Skeletal muscle tissue (tissue), 4 donors: ENCODE measurements around the gene SERPINA7. TPM values are rescaled to one million over a fixed set of nuclear protein-coding genes. Genes with fewer than 3 reads are reported as not detected.
"Not testable (repeated sequence)": the region's sequence is repeated elsewhere in the genome, so short reads cannot be mapped to it uniquely, and the experiment has no call there.

Experiments used
- H3K27ac ChIP-seq: one replicate; pipeline ENCODE4 v1.7.0; 2013; ENCODE audit warnings: mild to moderate bottlenecking, low read depth, low read length, inconsistent platforms
- H3K27me3 ChIP-seq, 3 donors: one replicate each; pipeline ENCODE4 v1.7.0; 2013; ENCODE audit warnings: low read length in 3 of 3; ENCODE audit not compliant: control insufficient read depth in 3 of 3, insufficient read depth in 3 of 3
- H3K36me3 ChIP-seq, 3 donors: one replicate each; pipeline ENCODE4 v1.7.0; 2013; ENCODE audit warnings: low read length in 3 of 3; ENCODE audit not compliant: control insufficient read depth in 3 of 3, insufficient read depth in 3 of 3
- H3K4me1 ChIP-seq, 3 donors: one replicate each; pipeline ENCODE4 v1.7.0; 2013; ENCODE audit warnings: low read length in 3 of 3, mild to moderate bottlenecking in 3 of 3; ENCODE audit not compliant: control insufficient read depth in 3 of 3, insufficient read depth in 3 of 3
- H3K4me3 ChIP-seq, 3 donors: one replicate each; pipeline ENCODE4 v1.7.0; 2013; ENCODE audit warnings: low read length in 3 of 3
- H3K9ac ChIP-seq, 3 donors: one replicate each; pipeline ENCODE4 v1.7.0; 2013; ENCODE audit warnings: low read length in 3 of 3, mild to moderate bottlenecking in 3 of 3, moderate library complexity in 2 of 3, low read depth in 1 of 3
- H3K9me3 ChIP-seq, 3 donors: one replicate each; pipeline ENCODE4 v1.7.0; 2013; ENCODE audit warnings: low read length in 3 of 3; ENCODE audit not compliant: control insufficient read depth in 3 of 3
- total RNA-seq: library from RNA; depleted of rRNA; stranded (reverse); fragments of >200 nt; gene quantifications from one replicate; pipeline ENCODE4 v1.2.3, GENCODE V29; 2014
- donor health status: Osteomylitis.

The SERPINA7 gene
- total RNA-seq, 1 donor from 2014 or later, result not detected

DNA sequence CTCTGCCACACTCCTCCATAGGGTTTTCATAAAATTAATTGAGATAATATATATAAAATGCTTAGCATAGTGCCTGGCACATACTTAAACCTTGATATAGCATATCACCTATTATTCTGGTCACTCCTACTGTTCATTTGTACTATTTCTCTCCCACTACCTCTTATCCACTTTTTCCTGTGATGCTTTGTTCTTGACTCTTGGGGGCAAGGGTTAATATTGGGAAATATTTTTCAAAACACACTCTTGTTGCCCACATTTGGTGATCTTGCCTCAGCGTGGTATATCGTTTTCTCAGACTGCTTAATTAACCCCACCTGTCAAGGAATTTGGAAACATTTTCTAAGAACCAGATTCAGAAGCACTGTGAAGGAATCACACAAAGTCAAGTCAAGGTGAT, 16.3 kb downstream of the SERPINA7 start:
- no peaks in the 10 kb centered on the region for H3K4me1 ChIP-seq
- no peak overlapping the region for H3K4me3 ChIP-seq
- H3K36me3 ChIP-seq, result no peaks in the 10 kb centered on the region
- no peak overlapping the region for H3K27ac ChIP-seq
- H3K9ac ChIP-seq, result no peak overlapping the region
- H3K27me3 ChIP-seq, result peaks cover 0 to 5% (median 0%) of the 10 kb centered on the region in 3 donors
- H3K9me3 ChIP-seq, result no peaks in the 10 kb centered on the region

DNA sequence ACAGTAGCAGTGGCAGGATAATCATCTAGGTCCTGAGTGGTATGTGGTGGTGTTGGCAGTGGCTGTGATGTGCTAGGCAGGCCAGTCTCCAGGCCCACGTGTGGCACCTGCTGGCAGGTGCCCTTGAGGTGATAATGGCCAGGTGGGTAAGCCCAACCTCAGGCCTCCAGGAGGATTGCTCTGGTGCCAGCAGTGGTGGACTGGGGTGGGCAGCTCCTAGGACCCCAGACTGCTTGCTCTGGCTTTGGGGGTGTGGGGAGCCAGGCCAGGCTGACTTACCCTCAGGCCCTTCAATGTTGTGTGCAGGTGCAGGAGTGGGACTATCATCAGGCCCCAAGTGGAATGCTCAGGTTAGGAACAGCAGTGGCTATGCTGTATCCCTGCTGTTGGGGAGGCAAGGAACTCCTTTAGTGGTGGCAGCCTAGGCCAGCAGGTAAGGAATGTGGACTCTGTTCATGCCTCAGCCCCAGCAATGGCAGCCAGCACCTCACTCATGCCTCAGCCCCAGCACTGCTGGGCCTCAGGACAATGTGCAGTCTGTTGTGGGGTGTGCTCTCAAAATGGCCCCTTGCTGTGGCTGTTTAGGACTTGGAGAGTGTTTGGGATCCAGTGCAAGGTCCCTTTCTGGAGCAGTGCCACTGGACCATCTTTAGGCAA, 24.3 kb downstream of the SERPINA7 start:
- Histone ChIP-seq H3K4me1 (no peaks in the 10 kb centered on the region), H3K9ac (no peak overlapping the region), H3K27ac (no peak overlapping the region), H3K27me3 (peaks cover 0 to 3% (median 0%) of the 10 kb centered on the region in 3 donors), H3K4me3 (no peak overlapping the region), H3K9me3 (no peaks in the 10 kb centered on the region), H3K36me3 (no peaks in the 10 kb centered on the region)

- Histone ChIP-seq H3K27ac (no peak overlapping the region), H3K9me3 (no peaks in the 10 kb centered on the region), H3K27me3 (no peaks in the 10 kb centered on the region), H3K36me3 (no peaks in the 10 kb centered on the region), H3K4me1 (no peaks in the 10 kb centered on the region), H3K9ac (no peak overlapping the region), H3K4me3 (no peak overlapping the region)
Measured at GRCh38 chrX:106009145-106009544, 29.4 kb downstream of the SERPINA7 start.

DNA sequence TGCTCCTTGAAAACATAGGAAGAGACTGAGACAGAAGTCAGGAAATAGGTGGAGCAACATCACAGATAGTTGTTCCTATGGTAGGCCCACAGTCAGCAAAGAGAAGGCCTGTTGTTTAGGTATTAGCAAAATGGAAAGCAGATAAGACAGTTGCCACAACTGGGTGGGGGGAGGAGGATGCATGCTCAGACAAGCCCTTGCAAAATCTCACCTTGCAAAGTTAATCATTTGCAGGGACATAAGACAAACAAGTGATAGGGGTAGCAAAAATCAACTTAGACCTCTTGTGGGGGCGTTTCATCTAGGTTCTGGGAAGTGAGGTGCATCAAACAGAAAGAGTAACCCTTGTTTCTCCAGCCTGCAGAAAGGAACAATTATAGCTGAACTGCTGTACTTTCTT, 30.7 kb downstream of the SERPINA7 start:
- Histone ChIP-seq H3K4me3 (no peak overlapping the region), H3K4me1 (no peaks in the 10 kb centered on the region), H3K27ac (no peak overlapping the region), H3K27me3 (no peaks in the 10 kb centered on the region), H3K9ac (no peak overlapping the region), H3K9me3 (no peaks in the 10 kb centered on the region), H3K36me3 (no peaks in the 10 kb centered on the region)

GRCh38 chrX:106005684-106006083, 32.8 kb downstream of the SERPINA7 start:
- Histone ChIP-seq H3K27ac (no peak overlapping the region), H3K27me3 (no peaks in the 10 kb centered on the region), H3K4me3 (no peak overlapping the region), H3K9ac (no peak overlapping the region), H3K4me1 (no peaks in the 10 kb centered on the region), H3K9me3 (no peaks in the 10 kb centered on the region), H3K36me3 (no peaks in the 10 kb centered on the region)

DNA sequence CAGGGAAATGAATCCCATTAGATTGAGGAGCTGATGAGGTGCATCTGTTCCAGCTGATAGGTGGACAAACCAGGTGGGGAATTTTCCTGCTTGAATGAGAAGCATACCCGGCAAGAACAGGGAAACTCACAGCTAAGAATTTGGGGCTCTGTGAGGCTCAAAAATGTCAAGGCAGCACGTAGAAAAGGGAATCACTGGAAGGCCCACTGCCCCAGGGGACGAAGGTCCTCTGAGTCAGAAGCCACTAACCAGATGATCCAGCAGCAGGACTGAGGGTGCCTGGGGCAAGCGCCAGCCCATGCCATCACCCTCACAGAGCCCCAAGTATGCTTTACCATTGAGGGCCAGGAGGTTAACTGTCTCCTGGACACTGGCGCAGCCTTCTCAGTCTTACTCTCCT, 37.9 kb downstream of the SERPINA7 start:
- not testable (repeated sequence) for H3K36me3 ChIP-seq, H3K9me3 ChIP-seq, H3K4me1 ChIP-seq, H3K4me3 ChIP-seq, H3K9ac ChIP-seq, H3K27ac ChIP-seq, H3K27me3 ChIP-seq

- H3K9ac ChIP-seq, result no peak overlapping the region
- no peaks in the 10 kb centered on the region for H3K36me3 ChIP-seq
- no peak overlapping the region for H3K27ac ChIP-seq
- H3K27me3 ChIP-seq, result no peaks in the 10 kb centered on the region
- H3K4me1 ChIP-seq, result no peaks in the 10 kb centered on the region
- H3K4me3 ChIP-seq, result no peak overlapping the region
- H3K9me3 ChIP-seq, result no peaks in the 10 kb centered on the region
Measured at GRCh38 chrX:106000203-106000602, 38.3 kb downstream of the SERPINA7 start.

DNA sequence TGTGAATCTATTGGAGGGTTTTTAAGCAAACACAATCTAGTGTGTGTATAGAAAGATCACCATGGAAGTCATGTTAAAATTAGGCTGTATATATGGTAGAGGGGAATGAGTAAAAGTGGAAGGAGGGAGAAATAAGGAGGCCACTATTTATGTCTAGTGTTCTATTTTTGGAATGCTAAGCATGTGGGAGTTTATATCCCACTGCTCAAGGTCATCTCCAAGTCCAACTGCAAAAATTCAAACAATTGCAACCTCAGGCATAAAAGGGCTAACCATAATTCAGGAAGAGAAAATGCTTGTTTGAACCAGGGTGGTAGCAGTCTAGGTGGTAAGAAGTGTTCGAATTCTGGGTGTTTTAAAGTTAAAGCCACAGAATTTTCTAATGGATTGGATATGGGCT, 39.2 kb downstream of the SERPINA7 start:
- Histone ChIP-seq H3K9me3 (no peaks in the 10 kb centered on the region), H3K4me3 (no peak overlapping the region), H3K27ac (no peak overlapping the region), H3K27me3 (no peaks in the 10 kb centered on the region), H3K9ac (no peak overlapping the region), H3K36me3 (no peaks in the 10 kb centered on the region), H3K4me1 (no peaks in the 10 kb centered on the region)

DNA sequence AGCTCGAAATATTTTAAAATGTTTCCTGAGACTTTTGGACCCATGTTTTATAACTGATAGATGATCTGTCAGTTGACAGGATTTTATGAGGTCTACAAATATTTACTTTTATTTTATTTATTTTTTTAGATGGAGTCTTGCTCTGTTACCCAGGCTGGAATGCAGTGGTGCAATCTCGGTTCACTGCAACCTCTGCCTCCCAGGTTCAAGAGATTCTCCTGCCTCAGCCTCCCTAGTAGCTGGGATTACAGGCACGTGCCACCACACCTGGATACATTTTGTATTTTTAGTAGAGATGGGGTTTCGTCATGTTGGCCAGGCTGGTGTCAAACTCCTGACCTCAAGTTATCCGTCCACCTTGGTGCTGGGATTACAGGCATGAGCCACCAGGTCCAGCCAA, 50.0 kb downstream of the SERPINA7 start:
- not testable (repeated sequence) for H3K4me3 ChIP-seq, H3K36me3 ChIP-seq, H3K27ac ChIP-seq, H3K4me1 ChIP-seq, H3K9ac ChIP-seq, H3K27me3 ChIP-seq, H3K9me3 ChIP-seq
